ENCODE data around the gene USP40.

USP40 gene

DNA sequence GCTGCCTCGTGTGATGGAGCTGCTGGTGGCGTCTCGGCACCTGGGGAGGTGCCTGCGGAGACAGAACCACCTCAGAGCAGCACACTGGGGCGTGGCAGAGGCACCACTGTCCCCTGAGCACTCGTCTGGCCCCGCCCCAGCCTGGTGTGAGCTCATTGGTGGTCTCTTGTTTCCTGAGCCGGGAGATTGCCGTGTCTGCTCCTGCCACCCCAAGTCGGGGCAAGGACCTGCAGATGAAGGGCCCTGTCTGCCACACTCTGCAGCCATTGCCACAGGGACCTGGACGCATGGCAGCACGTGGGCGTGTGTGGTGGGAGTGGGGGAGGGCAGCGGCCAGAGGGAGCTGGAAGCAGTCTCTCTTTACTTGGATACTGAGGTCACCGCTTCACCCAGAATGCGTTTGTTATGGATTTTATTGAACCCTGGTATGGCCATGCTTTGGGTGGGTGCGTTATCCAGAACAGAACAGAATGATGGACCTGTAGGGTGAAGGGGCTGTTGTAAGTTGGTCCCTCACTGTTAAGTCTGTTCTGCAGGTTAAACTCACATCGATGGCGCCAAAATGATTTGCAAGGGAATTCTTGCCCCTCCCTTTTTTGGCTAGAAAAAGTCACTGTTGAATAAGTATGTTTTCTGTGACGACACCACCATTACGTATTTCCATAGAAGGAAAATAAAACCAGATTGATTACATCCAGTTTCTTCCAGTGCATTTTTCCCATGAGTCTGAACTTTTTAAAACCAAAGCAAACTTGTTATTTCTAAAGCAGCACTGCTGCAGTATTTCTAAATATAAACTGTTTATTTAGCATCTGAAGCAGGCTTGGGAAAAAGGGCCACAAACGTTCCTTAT lies 92.0 kb downstream of the USP40 start:
- no peak for TF ChIP-seq SUZ12 (IDR thresholded peaks at IDR 0.05)
- TF ChIP-seq BHLHE40 (IDR thresholded peaks at IDR 0.05; ENCODE audit: borderline replicate concordance), result no peak
- no peak for TF ChIP-seq LEF1 (IDR thresholded peaks at IDR 0.05; ENCODE audit: borderline replicate concordance)
- no peak for TF ChIP-seq TARDBP (IDR thresholded peaks at IDR 0.05)
- TF ChIP-seq CTBP1 (IDR thresholded peaks at IDR 0.05; ENCODE audit: borderline replicate concordance), result no peak
- TF ChIP-seq FOXM1 (IDR thresholded peaks at IDR 0.05; ENCODE audit: borderline replicate concordance), result no peak
- TF ChIP-seq SP1 (IDR thresholded peaks at IDR 0.05), result no peak
- TF ChIP-seq NFRKB (IDR thresholded peaks at IDR 0.05), result no peak
- TF ChIP-seq, protein P1, sequence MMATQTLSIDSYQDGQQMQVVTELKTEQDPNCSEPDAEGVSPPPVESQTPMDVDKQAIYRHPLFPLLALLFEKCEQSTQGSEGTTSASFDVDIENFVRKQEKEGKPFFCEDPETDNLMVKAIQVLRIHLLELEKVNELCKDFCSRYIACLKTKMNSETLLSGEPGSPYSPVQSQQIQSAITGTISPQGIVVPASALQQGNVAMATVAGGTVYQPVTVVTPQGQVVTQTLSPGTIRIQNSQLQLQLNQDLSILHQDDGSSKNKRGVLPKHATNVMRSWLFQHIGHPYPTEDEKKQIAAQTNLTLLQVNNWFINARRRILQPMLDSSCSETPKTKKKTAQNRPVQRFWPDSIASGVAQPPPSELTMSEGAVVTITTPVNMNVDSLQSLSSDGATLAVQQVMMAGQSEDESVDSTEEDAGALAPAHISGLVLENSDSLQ (IDR thresholded peaks at IDR 0.05), result no peak
- TF ChIP-seq FOXK2 (IDR thresholded peaks at IDR 0.05), result no peak
- TF ChIP-seq HDGF (IDR thresholded peaks at IDR 0.05; ENCODE audit: borderline replicate concordance), result no peak
- no peak for TF ChIP-seq ELF4 (IDR thresholded peaks at IDR 0.05)
- TF ChIP-seq L3MBTL2 (conservative IDR thresholded peaks at IDR 0.05), result no peak
- TF ChIP-seq FOXA1 (IDR thresholded peaks at IDR 0.05), result no peak
- TF ChIP-seq ARNT (IDR thresholded peaks at IDR 0.05), result no peak
- TF ChIP-seq ZNF384 (IDR thresholded peaks at IDR 0.05), result no peak
- DNase-seq (ENCODE audit: extremely low spot score), result no peak
- ChIA-PET POLR2A (no interaction called here), CTCF (no interaction called here)

GRCh38 chr2:233473878-233474277 lies 92.7 kb downstream of the USP40 start:
- TF ChIP-seq TARDBP (IDR thresholded peaks at IDR 0.05), result no peak
- ChIA-PET POLR2A (no interaction called here), CTCF (no interaction called here)
- no peak for DNase-seq (ENCODE audit: extremely low spot score)

- DNase-seq (ENCODE audit: extremely low spot score), result no peak
- ChIA-PET POLR2A (no interaction called here), CTCF (no interaction called here)
- TF ChIP-seq ELF4 (IDR thresholded peaks at IDR 0.05) (no peak), TARDBP (IDR thresholded peaks at IDR 0.05) (no peak), SUZ12 (IDR thresholded peaks at IDR 0.05) (no peak), CTBP1 (IDR thresholded peaks at IDR 0.05; ENCODE audit: borderline replicate concordance) (no peak), FOXM1 (IDR thresholded peaks at IDR 0.05; ENCODE audit: borderline replicate concordance) (no peak), L3MBTL2 (conservative IDR thresholded peaks at IDR 0.05) (no peak), BHLHE40 (IDR thresholded peaks at IDR 0.05; ENCODE audit: borderline replicate concordance) (no peak), FOXA1 (IDR thresholded peaks at IDR 0.05) (no peak), HDGF (IDR thresholded peaks at IDR 0.05; ENCODE audit: borderline replicate concordance) (no peak), FOXK2 (IDR thresholded peaks at IDR 0.05) (no peak), ZNF384 (IDR thresholded peaks at IDR 0.05) (no peak), SP1 (IDR thresholded peaks at IDR 0.05) (no peak), ARNT (IDR thresholded peaks at IDR 0.05) (no peak), NFRKB (IDR thresholded peaks at IDR 0.05) (no peak), LEF1 (IDR thresholded peaks at IDR 0.05; ENCODE audit: borderline replicate concordance) (no peak)
- TF ChIP-seq, protein P1 (IDR thresholded peaks at IDR 0.05), result no peak
Measured at GRCh38 chr2:233473386-233473791, 93.2 kb downstream of the USP40 start.

DNA sequence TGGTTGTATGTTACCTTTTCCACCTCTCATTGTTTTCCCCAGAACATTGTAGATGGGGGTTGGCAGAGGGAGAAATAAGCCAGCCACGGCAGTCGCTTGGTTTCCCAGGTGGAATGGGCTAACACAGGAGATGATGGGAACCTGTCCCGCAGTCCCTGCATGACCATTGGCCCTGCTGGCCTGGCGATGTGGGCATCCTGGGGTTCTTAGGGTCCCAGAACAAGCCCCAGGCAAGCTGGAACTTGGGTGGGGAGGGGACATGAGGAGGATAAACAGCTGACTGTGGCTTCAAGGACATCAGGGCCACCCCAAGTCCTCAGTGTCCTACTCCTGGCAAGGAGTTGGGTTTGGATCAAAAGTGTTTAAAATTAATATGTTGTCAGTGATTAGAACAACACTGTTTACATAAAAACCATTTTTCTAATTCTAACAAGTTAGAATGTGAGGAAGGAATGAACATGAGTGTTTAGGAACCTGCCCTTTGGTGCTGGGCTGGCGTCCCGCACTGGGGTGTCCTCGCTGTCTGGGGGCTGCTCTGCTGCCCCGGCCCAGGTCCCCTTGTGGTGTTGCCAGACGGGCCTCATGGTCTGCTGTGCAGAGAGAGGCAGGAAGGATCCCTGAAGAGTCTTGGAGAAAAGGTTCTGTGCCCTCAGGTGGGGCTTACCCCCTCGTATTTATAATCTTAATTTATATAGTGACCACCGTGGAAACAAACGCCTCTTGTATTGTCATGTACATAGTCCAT lies 95.1 kb downstream of the USP40 start:
- ChIA-PET CTCF (no interaction called here), POLR2A (no interaction called here)
- TF ChIP-seq LEF1 (IDR thresholded peaks at IDR 0.05; ENCODE audit: borderline replicate concordance), result no peak
- no peak for TF ChIP-seq SP1 (IDR thresholded peaks at IDR 0.05)
- no peak for TF ChIP-seq CTBP1 (IDR thresholded peaks at IDR 0.05; ENCODE audit: borderline replicate concordance)
- TF ChIP-seq NFRKB (IDR thresholded peaks at IDR 0.05), result no peak
- TF ChIP-seq TARDBP (IDR thresholded peaks at IDR 0.05), result no peak
- no peak for TF ChIP-seq ZNF384 (IDR thresholded peaks at IDR 0.05)
- no peak for TF ChIP-seq HDGF (IDR thresholded peaks at IDR 0.05; ENCODE audit: borderline replicate concordance)
- TF ChIP-seq FOXM1 (IDR thresholded peaks at IDR 0.05; ENCODE audit: borderline replicate concordance), result no peak
- TF ChIP-seq SUZ12 (IDR thresholded peaks at IDR 0.05), result no peak
- no peak for TF ChIP-seq BHLHE40 (IDR thresholded peaks at IDR 0.05; ENCODE audit: borderline replicate concordance)
- no peak for TF ChIP-seq ELF4 (IDR thresholded peaks at IDR 0.05)
- TF ChIP-seq FOXA1 (IDR thresholded peaks at IDR 0.05), result no peak
- TF ChIP-seq, protein P1 (IDR thresholded peaks at IDR 0.05), result no peak
- TF ChIP-seq L3MBTL2 (conservative IDR thresholded peaks at IDR 0.05), result no peak
- no peak for TF ChIP-seq ARNT (IDR thresholded peaks at IDR 0.05)

GRCh38 chr2:233470839-233471238 lies 95.7 kb downstream of the USP40 start:
- POLR2A ChIA-PET, result no interaction called here

More for the DNA sequence above, 95.1 kb downstream of the USP40 start:
- DNase-seq (ENCODE audit: extremely low spot score), result no peak

More at GRCh38 chr2:233470839-233471238, 95.7 kb downstream of the USP40 start:
- TF ChIP-seq L3MBTL2 (conservative IDR thresholded peaks at IDR 0.05) (no peak), FOXA1 (IDR thresholded peaks at IDR 0.05) (no peak), FOXM1 (IDR thresholded peaks at IDR 0.05; ENCODE audit: borderline replicate concordance) (no peak), HDGF (IDR thresholded peaks at IDR 0.05; ENCODE audit: borderline replicate concordance) (no peak), ZNF384 (IDR thresholded peaks at IDR 0.05) (no peak), LEF1 (IDR thresholded peaks at IDR 0.05; ENCODE audit: borderline replicate concordance) (no peak), NFRKB (IDR thresholded peaks at IDR 0.05) (no peak), ARNT (IDR thresholded peaks at IDR 0.05) (no peak), BHLHE40 (IDR thresholded peaks at IDR 0.05; ENCODE audit: borderline replicate concordance) (no peak), ELF4 (IDR thresholded peaks at IDR 0.05) (no peak), CTBP1 (IDR thresholded peaks at IDR 0.05; ENCODE audit: borderline replicate concordance) (no peak), SUZ12 (IDR thresholded peaks at IDR 0.05) (no peak), TARDBP (IDR thresholded peaks at IDR 0.05) (no peak), FOXK2 (IDR thresholded peaks at IDR 0.05) (no peak)
- TF ChIP-seq, protein P1 (IDR thresholded peaks at IDR 0.05), result no peak
- DNase-seq (ENCODE audit: extremely low spot score), result no peak
- CTCF ChIA-PET, result no interaction called here

Data from HEK293T (cell line).